HL-60/S4 treated with retinoic acid at 250 ng/mL for 4 days and 3 days (cell line): Measurements from ENCODE around the gene LGI4.

ENCODE experiments used
- in situ Hi-C: fragments of 300-500 bp; cut with MboI; formaldehyde crosslinking; loops from 2 replicates; pipeline ENCODE4 v1.7.0; 2022; ENCODE audit warnings: low sequenced_read_pairs

The LGI4 gene

GRCh38 chr19:35142606-35143230 is 7.9 kb upstream of the LGI4 start:
- in situ Hi-C loops = no loop called here

DNA sequence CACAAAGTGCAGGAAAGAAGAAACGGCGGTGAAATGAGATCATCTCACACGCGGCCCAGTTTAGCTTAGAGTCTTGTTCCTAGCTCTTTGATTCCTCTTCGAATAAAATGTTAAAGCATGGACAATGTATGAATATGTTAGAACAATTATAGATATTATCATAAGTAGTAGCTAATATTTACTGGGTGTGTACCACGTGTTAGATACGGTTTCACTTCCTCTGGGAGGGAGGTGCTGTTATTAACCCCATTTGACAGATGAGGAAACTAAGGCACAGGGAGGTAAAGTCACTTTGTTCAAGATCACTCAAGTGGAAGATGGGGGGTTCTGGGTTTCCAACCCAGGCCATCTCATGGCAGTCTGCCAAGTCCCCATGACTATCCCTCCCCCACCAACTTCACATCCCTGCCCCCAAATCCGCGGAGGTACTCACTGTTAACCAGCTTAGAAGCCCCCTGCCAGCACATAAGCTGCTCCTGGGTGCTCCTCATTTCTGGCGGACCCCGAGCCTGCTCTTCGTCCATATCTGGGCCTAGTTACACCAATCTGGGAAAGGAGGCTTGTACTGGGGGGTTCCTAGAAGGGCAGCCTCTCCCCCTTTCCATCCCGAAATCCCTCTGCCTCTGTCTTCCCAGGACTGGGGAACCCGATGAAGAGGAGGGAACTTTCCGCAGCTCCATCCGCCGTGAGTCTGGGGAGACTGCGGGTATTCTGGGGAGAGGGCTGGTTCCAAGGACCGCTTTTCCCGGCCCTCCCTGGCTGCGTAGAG is 7.2 kb upstream of the LGI4 start:
- in situ Hi-C loops = no loop called here

DNA sequence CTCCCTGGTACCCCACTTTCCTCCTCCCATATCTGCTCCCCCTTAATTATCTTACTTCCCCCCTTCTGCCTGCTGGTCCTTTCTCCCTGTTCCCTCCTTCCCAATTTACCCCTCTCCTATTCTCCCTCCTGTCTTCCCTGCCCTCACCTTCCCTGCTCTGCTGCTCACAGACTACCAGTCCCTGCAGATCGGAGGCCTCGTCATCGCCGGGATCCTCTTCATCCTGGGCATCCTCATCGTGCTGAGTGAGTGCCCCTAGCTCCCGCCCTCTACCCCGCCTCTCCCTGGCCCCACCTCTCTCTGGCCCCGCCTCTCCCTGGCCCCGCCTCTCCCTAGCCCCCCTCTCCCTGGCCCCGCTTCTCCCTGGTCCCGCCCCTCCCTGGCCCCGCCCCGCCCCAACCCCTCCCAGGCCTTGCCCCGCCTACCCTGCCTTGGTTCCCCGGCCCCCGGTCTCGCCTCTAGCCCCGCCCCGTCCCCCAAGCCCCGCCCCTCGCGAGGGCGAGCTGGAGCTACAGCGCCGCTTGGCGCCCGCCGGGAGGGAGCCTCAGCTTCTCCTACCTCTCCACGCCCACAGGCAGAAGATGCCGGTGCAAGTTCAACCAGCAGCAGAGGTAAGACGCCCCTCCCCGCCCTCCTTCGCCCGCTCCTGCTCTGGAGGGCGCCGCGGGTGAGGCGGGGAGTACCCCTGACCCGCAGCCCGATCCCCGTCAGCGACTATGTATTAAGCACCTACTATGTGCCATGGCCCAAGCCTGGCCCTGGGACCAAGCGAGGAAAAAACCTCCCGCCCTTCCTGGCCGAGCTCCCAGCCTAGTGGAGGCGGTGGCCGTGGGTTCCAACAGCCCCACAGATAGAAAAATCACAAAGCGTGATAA is 6.3 kb upstream of the LGI4 start:
- in situ Hi-C loops = no loop called here

GRCh38 chr19:35140207-35140961 is 5.5 kb upstream of the LGI4 start:
- in situ Hi-C loops = no loop called here

DNA sequence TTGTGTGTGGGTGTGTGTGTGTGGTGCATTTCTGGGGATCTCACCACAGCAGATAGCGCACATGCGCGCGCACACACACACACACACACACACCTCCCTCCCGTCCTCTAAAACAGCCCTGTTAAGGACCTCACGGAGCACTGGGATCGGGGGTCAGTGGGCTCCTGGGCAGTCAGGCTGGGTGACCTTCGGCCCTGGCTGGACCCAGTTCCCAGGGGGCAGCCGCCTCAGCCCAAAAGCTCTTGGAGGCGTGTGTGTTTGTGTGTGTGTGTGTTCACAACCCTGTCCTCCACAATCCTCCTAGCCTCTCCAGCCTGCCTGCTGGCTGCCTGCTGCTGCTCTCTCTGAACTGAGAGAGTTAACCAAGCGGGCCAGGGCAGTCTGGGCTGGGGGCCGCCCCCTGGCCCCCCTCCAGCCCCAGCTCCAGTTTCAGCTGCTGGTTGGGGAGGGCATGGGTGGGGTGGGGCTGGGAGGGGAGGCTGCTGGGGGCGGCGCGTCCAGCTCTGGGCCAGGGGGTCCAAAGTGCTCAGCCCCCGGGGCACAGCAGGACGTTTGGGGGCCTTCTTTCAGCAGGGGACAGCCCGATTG is 3.5 kb upstream of the LGI4 start, which contains the start of gene FXYD1:
TSS of gene FXYD1 (plus strand) at position 520 of the 588 bp plus-strand sequence. CDS start 1,256 bp downstream, outside the sequence.
- in situ Hi-C loops = no loop called here

- in situ Hi-C loops = no loop called here
Measured at GRCh38 chr19:35136977-35137702, 2.3 kb upstream of the LGI4 start.

GRCh38 chr19:35136231-35136630 is 1.4 kb upstream of the LGI4 start:
- in situ Hi-C loops = no loop called here

GRCh38 chr19:35135389-35135909 is 590 bp upstream of the LGI4 start:
- in situ Hi-C loops = no loop called here

GRCh38 chr19:35133826-35134225 is 1.0 kb downstream of the LGI4 start:
- in situ Hi-C loops = no loop called here

- in situ Hi-C loops = no loop called here
Measured at GRCh38 chr19:35132254-35132653, 2.6 kb downstream of the LGI4 start.

DNA sequence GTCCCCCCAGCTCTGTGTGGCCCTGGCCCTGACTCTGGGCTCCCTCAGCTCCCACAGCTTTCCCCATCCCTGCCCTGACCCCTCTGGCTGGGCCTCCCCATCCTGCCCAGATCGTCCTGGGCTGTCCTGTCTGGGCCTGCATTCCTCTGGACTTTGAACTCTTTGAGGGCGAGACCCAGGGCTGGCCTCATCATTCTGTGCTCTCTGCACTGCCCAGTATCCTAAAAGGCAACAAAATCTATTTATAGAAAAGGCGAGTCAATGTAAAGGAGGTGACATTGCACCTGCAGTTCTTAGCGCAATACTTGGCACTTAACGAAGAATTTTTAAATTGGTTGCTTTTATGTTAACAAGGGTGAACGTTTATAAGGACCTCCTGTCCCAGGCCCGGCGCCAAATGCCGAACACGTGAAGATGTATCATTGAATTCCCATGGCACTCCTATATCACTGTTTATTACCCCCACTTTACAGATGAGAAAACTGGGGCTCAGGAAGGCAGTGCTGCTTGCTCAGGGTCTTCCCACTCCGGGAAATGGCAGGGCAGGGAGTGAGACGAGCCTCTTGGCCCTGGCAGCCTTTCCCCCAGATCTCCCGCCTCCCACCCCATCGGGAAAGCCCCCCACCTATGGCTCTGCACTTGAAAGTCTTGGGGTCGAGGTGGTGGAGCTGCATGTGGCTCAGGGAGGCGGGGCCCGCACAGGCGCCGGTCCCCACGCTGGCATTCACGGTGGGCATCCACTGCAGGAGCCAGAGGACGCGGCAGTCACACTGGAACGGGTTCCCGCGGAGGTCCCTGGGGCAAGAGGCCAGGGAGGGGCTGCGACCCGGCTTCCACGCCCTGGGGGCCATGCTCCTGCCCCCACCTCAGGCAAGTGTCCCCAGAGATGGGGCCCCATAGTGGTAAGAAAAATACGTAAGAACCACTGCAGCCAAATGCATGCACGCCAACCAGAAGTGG is 3.8 kb downstream of the LGI4 start:
- in situ Hi-C loops = no loop called here

- in situ Hi-C loops = loop anchor here (10.0 kb wide), 1 partner anchor 155 kb away; no protein-coding TSS in a partner anchor
Measured at GRCh38 chr19:35129724-35130274, 5.1 kb downstream of the LGI4 start.

DNA sequence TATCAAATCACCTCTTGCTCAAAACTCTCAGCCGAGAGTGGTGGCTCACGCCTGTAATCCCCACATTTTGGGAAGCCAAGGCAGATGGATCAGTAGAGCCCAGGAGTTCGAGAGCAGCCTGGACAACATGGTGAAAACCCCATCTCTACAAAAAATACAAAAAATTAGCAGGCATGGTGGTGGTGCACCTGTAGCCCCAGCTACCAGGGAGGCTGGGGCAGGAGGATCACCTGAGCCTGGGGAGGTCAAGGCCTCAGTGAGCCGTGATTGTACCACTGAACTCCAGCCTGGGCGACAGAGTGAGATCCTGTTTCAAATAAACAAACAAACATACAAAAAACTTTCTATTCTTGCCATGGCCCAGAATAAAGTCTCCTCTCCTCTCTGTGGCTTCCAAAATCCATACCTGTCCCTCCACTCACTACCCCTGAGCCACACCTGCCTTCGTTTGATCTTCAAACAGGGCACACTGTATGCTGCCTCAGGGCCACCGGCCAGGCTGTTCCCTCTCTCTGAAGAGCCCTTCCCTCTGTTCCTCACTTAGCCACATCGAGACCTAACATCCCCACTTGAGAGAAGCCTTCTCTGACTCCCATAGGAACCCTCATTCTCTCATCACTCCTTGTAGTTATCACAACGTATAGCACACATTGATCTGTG is 6.3 kb downstream of the LGI4 start:
- in situ Hi-C loops = loop anchor here (10.0 kb wide), 1 partner anchor 154 kb away; no protein-coding TSS in a partner anchor

DNA sequence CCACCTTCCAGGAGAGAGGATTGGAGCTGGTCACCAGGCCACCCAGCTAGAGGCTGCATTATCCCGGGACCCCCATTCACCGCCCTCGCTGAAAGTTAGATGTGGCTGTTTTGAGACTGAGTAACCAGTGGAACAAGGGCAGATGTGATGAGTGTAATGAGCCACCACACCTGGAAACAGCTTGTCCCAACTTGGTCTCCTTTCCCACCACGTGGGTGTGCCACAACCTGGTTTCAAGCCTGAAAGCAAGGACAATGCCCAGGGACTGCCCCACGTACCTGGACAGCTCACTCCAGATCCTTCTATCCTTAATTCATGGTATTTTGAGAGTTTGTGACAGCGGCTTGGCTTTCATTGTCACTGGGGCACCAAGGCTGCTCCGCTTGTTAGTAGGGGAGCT is 7.0 kb downstream of the LGI4 start:
- in situ Hi-C loops = loop anchor here (10.0 kb wide), 1 partner anchor 153 kb away; no protein-coding TSS in a partner anchor

DNA sequence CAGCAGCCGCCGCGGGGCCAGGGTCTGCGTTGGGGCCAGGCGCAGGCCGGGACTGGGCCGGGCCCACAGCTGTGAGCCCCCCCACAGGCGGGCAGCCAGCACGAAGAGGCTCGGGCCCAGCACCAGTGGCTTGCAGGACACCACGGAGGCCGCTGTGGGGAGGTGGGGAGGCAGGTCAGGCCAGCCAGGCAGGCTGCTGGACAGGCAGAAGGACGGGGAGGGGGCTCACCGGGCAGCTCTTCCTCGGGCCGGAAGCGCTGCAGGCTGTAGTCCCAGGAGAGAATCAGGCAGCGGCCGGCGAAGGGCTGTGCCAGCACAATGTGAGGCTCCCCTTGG is 8.3 kb downstream of the LGI4 start:
- in situ Hi-C loops = loop anchor here (10.0 kb wide), 1 partner anchor 152 kb away; no protein-coding TSS in a partner anchor

DNA sequence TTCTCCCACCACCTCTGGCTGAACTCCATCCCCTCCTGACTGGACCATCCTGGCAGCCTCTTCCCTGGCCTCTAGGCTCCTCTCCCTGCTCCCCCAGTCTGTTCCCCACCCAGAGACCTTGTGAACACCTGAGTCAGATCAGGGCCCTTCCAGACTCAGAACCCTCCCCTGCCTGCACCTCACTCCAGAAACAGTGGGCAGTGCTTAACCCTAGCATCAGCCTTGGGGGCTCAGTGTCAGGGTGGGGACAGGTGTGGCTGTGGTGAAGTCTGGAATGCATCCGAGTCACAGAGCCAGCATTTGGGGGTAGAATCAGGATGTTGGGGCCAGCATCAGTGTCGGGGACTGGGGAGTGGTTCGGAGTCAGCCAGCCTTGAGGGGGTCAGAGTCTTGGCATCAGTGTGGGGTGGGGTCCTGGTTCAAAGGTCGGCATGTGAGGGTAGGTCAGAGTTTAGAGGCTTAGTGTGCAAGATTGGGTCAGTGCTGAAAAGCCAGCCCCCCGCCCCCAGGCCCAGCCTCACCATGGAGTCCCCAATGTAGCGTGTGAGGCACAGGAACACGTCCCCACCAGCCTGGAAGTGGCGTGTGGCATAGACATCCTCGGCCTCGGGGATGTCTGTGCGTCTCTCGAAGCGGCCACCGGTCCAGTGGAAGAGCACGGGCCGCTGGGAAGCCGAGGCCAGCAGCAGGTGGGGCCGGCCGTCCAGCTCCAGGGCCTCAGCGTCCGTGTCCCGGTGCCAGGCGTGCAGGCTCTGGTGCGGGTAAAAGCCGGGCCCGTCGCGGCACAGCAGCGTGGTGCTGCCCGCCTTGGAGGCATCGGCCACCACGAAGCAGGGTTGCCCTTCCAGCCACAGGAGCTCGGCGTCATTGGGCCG is 8.9 kb downstream of the LGI4 start:
- in situ Hi-C loops = loop anchor here (10.0 kb wide), 1 partner anchor 151 kb away; no protein-coding TSS in a partner anchor
